Neural progenitor cell (in vitro differentiated cells): Measurements from ENCODE around the gene SETD3. TPM values are rescaled to one million over a fixed set of nuclear protein-coding genes. Genes with fewer than 3 reads are reported as not detected.
A peak's percentile ranks its signal among the peaks of the same experiment; 100 is the strongest.

Experiments used
- DNase-seq: peaks from one replicate; pipeline ENCODE4 v3.0.0-alpha.2; 2016; ENCODE audit warnings: low spot score
- H2AFZ ChIP-seq: fragments of 200-600 bp; sonication (generic); replicated peaks from 2 replicates; pipeline ENCODE4 v1.6.1; 2016; ENCODE audit warnings: antibody characterized with exemption
- H3F3A ChIP-seq: fragments of 200-600 bp; sonication (generic); 2 replicates; pipeline ENCODE4 v1.6.1; 2016; ENCODE audit warnings: antibody characterized with exemption, low read depth
- H3K27ac ChIP-seq: fragments of 200-600 bp; sonication (generic); 2 replicates; pipeline ENCODE4 v1.5.1; 2016; ENCODE audit warnings: mild to moderate bottlenecking
- H3K27me3 ChIP-seq: fragments of 200-600 bp; sonication (generic); 2 replicates; pipeline ENCODE4 v1.6.1; 2016; ENCODE audit warnings: mild to moderate bottlenecking, moderate library complexity
- H3K36me3 ChIP-seq: fragments of 200-600 bp; sonication (generic); 2 replicates; pipeline ENCODE4 v1.5.1; 2016
- H3K4me1 ChIP-seq: fragments of 200-600 bp; sonication (generic); 2 replicates; pipeline ENCODE4 v1.6.1; 2016; ENCODE audit warnings: mixed run types
- H3K4me2 ChIP-seq: fragments of 200-600 bp; sonication (generic); 2 replicates; pipeline ENCODE4 v1.6.1; 2016
- H3K4me3 ChIP-seq: fragments of 200-600 bp; sonication (generic); 2 replicates; pipeline ENCODE4 v1.5.1; 2016
- H3K79me2 ChIP-seq: fragments of 200-600 bp; sonication (generic); 2 replicates; pipeline ENCODE4 v1.6.1; 2016; ENCODE audit warnings: low read depth
- H3K9ac ChIP-seq: fragments of 200-600 bp; sonication (generic); 2 replicates; pipeline ENCODE4 v1.6.1; 2016
- H3K9me3 ChIP-seq: fragments of 200-600 bp; sonication (generic); 2 replicates; pipeline ENCODE4 v1.5.1; 2016; ENCODE audit warnings: low read depth
- H4K20me1 ChIP-seq: fragments of 200-600 bp; sonication (generic); 2 replicates; pipeline ENCODE4 v1.6.1; 2016; ENCODE audit warnings: low read depth
- H3K27ac Mint-ChIP-seq: 3 replicates; pipeline ENCODE4 v1.8.0; 2021; ENCODE audit warnings: mixed read lengths
- H3K27me3 Mint-ChIP-seq: 2 replicates; pipeline ENCODE4 v1.8.0; 2022; ENCODE audit warnings: low read depth, mild to moderate bottlenecking, inconsistent platforms, moderate library complexity, mixed read lengths; ENCODE audit not compliant: insufficient read depth
- H3K36me3 Mint-ChIP-seq: 3 replicates; pipeline ENCODE4 v1.8.0; 2021; ENCODE audit warnings: mixed read lengths
- H3K4me1 Mint-ChIP-seq: 3 replicates; pipeline ENCODE4 v1.8.0; 2021; ENCODE audit warnings: mixed read lengths
- H3K4me3 Mint-ChIP-seq: 3 replicates; pipeline ENCODE4 v1.8.0; 2021; ENCODE audit warnings: mild to moderate bottlenecking, moderate library complexity, mixed read lengths
- H3K9me3 Mint-ChIP-seq: 3 replicates; pipeline ENCODE4 v1.8.0; 2020; ENCODE audit warnings: mixed read lengths
- CTCF ChIP-seq: fragments of 200-600 bp; sonication (generic); IDR thresholded peaks from 2 replicates; pipeline ENCODE4 v1.5.1; 2017; ENCODE audit warnings: antibody characterized with exemption, mild to moderate bottlenecking
- EZH2 ChIP-seq: fragments of 200-600 bp; sonication (generic); IDR thresholded peaks from 2 replicates; pipeline ENCODE4 v1.6.1; 2017; ENCODE audit warnings: antibody characterized with exemption, mild to moderate bottlenecking, moderate library complexity
- EZH2phosphoT487 ChIP-seq: fragments of 200-600 bp; sonication (generic); IDR thresholded peaks from 2 replicates; pipeline ENCODE4 v1.6.1; 2017; ENCODE audit warnings: antibody characterized with exemption
- total RNA-seq: library from RNA; depleted of rRNA; stranded (reverse); fragments of >200 nt; gene quantifications from 2 replicates; pipeline ENCODE4 v1.2.3, GENCODE V29; 2015; ENCODE audit warnings: low replicate concordance

Gene SETD3
- total RNA-seq, 1 donor from 2014 or later = 68.0 TPM

GRCh38 chr14:99418242-99418641 is 62.4 kb downstream of the SETD3 start:
- Mint-ChIP-seq H3K4me1 (peaks cover 14% of the 10 kb centered on the region), H3K4me3 (no peak overlapping the region), H3K27me3 (no peaks in the 10 kb centered on the region), H3K36me3 (peaks cover 8% of the 10 kb centered on the region), H3K27ac (no peak overlapping the region), H3K9me3 (no peaks in the 10 kb centered on the region)
- peaks cover 29% of the 10 kb centered on the region for H4K20me1 ChIP-seq
- H3K9ac ChIP-seq = no peak overlapping the region
- peaks cover 24% of the 10 kb centered on the region for H3F3A ChIP-seq
- no peaks in the 10 kb centered on the region for H3K27me3 ChIP-seq
- no peak overlapping the region for H3K4me2 ChIP-seq
- DNase-seq = no peak
- H3K9me3 ChIP-seq = no peaks in the 10 kb centered on the region
- H3K79me2 ChIP-seq = peaks cover 4% of the 10 kb centered on the region
- no peaks in the 10 kb centered on the region for H3K36me3 ChIP-seq
- no peak for TF ChIP-seq EZH2phosphoT487
- TF ChIP-seq CTCF = no peak
- TF ChIP-seq EZH2 = no peak
- no peak overlapping the region for H3K27ac ChIP-seq
- no peak overlapping the region for H2AFZ ChIP-seq
- H3K4me1 ChIP-seq = peaks cover 16% of the 10 kb centered on the region
- no peak overlapping the region for H3K4me3 ChIP-seq

DNA sequence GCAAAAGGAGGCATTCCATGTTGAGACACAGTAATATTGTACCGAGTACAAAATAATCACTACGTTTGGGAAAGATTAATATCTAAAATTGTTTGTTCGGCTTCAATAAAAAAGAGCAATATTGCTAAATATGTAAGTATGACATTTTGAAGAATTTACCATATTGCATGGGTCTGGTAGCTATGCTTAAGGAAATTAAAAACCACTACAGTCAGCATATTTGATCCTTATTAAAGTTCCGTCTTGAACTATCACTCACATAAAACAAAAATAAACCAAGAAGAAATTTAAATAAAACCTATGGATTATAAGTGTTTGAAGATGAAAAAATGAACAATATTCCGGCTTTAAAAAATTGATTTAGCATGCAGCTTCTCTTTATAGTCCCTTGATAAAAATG is 63.8 kb downstream of the SETD3 start:
- Histone ChIP-seq H3K4me1 (peaks cover 24% of the 10 kb centered on the region), H3K27me3 (no peaks in the 10 kb centered on the region), H3F3A (peaks cover 23% of the 10 kb centered on the region), H2AFZ (no peak overlapping the region), H3K36me3 (no peaks in the 10 kb centered on the region), H3K27ac (no peak overlapping the region), H3K79me2 (peaks cover 4% of the 10 kb centered on the region), H3K4me3 (no peak overlapping the region), H3K9me3 (no peaks in the 10 kb centered on the region), H3K4me2 (no peak overlapping the region), H3K9ac (no peak overlapping the region), H4K20me1 (peaks cover 39% of the 10 kb centered on the region)
- H3K36me3 Mint-ChIP-seq = peaks cover 8% of the 10 kb centered on the region
- no peak for DNase-seq
- no peak for TF ChIP-seq EZH2phosphoT487
- TF ChIP-seq CTCF = no peak
- TF ChIP-seq EZH2 = no peak
- no peak overlapping the region for H3K27ac Mint-ChIP-seq
- H3K9me3 Mint-ChIP-seq = no peaks in the 10 kb centered on the region
- no peaks in the 10 kb centered on the region for H3K27me3 Mint-ChIP-seq
- no peak overlapping the region for H3K4me3 Mint-ChIP-seq
- peaks cover 27% of the 10 kb centered on the region for H3K4me1 Mint-ChIP-seq

DNA sequence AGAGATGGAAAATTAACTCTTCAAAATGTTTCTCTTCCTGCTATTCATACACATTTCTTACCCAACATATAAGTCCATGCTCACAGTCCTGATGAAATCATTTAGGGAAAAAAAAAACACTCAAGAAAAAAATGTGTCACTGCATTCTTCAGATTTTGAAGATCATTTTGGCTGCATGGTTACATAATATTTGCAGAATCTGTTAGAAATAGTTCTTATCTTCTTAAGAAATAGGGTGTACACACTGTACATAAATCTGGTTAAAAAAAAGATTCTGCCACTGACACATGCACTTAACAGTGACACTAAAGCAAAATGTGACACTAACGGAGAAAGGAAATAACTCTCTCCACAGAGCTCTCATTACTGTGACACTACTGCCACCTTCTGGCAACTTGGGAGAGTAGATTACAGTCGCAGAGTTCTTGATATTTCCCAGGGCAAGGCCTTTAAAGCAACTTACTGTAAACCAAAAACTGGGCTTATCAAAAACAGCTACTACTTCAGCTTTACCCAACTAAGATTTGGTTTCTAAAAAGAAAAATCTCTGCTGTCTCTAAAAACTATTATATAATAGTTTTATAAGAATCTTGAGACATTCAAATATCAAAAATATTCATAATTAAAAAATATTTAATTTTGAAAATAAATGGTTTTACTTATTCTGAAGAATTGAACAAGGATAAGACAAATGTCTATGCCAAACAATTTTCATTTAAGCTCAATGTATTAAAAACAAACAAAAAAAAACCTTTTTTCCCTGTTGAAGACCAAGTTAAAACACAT is 65.0 kb downstream of the SETD3 start:
- H3K4me3 Mint-ChIP-seq = no peak overlapping the region
- no peak overlapping the region for H3K27ac Mint-ChIP-seq
- H4K20me1 ChIP-seq = peaks cover 41% of the 10 kb centered on the region
- no peak overlapping the region for H3K4me3 ChIP-seq
- H3K4me1 Mint-ChIP-seq = peaks cover 30% of the 10 kb centered on the region
- H2AFZ ChIP-seq = no peak overlapping the region
- no peaks in the 10 kb centered on the region for H3K9me3 ChIP-seq
- H3K27me3 ChIP-seq = no peaks in the 10 kb centered on the region
- no peak for TF ChIP-seq EZH2phosphoT487
- TF ChIP-seq CTCF = peak; percentile 94
- no peaks in the 10 kb centered on the region for H3K9me3 Mint-ChIP-seq
- H3K4me2 ChIP-seq = no peak overlapping the region
- H3K4me1 ChIP-seq = peaks cover 24% of the 10 kb centered on the region
- H3K27me3 Mint-ChIP-seq = no peaks in the 10 kb centered on the region
- peaks cover 23% of the 10 kb centered on the region for H3F3A ChIP-seq
- no peaks in the 10 kb centered on the region for H3K36me3 ChIP-seq
- DNase-seq = peak; percentile 89
- H3K9ac ChIP-seq = no peak overlapping the region
- no peak overlapping the region for H3K27ac ChIP-seq
- peaks cover 8% of the 10 kb centered on the region for H3K36me3 Mint-ChIP-seq
- peaks cover 4% of the 10 kb centered on the region for H3K79me2 ChIP-seq
